Caki2 (cell line): ENCODE measurements around the gene LYZL2. TPM values are rescaled to one million over a fixed set of nuclear protein-coding genes. Genes with fewer than 3 reads are reported as not detected.
A peak's percentile ranks its signal among the peaks of the same experiment; 100 is the strongest.
"Not testable (repeated sequence)": the region's sequence is repeated elsewhere in the genome, so short reads cannot be mapped to it uniquely, and the experiment has no call there.

ENCODE experiments used
- DNase-seq: peaks from one replicate; pipeline ENCODE4 v3.0.0-alpha.2; 2015; ENCODE audit warnings: low read depth
- in situ Hi-C: cut with HindIII; loops from 2 replicates; pipeline ENCODE4 v1.10.0; 2016; ENCODE audit warnings: low sequenced_read_pairs, low pct_unique_long_range_greater_than_20kb, mixed read lengths
- total RNA-seq: library from RNA; depleted of rRNA; stranded (reverse); fragments of >200 nt; shearing (Covaris generic); gene quantifications from 2 replicates; pipeline ENCODE4 v1.2.3, GENCODE V29; 2014; ENCODE audit warnings: low replicate concordance

The LYZL2 gene
- total RNA-seq, 1 experiment from 2014 or later = not detected

DNA sequence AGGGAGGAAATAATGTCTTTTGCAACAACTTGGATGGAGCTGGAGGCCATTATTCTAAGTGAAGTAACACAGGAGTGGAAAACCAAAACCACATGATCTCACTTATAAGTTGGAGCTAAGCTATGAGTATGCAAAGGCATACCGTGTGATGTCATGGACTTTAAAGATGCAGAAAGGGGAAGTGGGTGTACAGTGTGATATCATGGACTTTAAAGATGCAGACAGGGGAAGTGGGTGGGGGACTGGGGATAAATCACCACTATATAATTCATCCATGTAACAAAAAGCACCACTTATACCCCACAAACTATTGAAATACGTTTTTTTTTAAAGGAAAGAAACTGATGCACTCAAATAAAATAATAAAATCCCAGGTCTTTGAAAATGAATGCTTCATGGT is 29.5 kb downstream of the LYZL2 start:
- in situ Hi-C loops = no loop called here

DNA sequence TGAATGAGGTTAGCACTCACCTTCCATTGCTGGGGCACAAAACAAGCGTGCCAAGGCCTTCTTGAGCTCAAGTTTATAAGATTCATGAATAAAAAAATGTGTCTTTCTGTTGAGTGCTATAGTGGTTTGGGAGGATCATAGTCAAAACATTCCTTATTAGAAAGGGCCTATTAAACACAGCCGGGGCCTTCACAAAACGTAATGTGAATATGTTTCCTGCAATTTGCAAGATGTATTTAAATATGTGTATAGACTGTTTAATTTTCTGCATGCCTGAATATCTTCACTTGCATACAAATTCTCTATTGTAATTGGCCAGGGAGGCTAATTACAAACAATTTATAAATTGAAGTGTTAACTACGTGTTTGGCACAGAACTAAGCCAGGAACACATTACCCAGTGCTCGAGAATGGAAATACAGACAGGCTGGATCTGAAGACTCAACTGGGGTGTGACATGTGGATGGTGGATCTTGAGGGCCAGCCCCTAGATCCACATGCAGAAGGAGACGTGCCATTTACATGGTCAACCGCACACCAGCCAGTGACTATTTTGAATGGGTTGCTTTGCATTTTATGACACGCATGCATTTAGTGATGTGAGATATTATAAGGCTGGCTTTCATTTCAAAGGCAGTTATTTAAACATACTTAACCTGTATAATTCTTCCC is 31.3 kb downstream of the LYZL2 start:
- in situ Hi-C loops = no loop called here
- DNase-seq = no peak

More for the DNA sequence above, 29.5 kb downstream of the LYZL2 start:
- DNase-seq = no peak

DNA sequence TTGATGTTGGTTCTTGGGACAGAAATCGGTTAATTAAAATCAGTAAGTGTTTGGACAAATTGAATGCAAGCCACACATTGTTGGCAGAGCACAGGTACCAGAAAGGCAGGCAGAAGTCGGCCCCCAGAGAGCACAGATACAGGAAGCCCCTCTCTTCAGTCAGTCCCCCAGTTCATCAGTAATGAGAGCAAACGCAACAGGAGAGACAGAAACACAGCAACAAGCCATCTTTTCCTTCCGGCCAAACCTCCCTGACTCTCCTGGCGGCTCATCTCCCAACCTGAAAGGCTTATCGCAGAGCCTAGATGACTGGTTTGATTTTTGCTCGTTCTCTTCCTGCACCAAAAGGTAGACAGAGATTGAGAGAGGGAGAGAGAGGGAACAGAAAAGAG is 32.1 kb downstream of the LYZL2 start:
- DNase-seq, in situ Hi-C loops: not testable (repeated sequence)

DNA sequence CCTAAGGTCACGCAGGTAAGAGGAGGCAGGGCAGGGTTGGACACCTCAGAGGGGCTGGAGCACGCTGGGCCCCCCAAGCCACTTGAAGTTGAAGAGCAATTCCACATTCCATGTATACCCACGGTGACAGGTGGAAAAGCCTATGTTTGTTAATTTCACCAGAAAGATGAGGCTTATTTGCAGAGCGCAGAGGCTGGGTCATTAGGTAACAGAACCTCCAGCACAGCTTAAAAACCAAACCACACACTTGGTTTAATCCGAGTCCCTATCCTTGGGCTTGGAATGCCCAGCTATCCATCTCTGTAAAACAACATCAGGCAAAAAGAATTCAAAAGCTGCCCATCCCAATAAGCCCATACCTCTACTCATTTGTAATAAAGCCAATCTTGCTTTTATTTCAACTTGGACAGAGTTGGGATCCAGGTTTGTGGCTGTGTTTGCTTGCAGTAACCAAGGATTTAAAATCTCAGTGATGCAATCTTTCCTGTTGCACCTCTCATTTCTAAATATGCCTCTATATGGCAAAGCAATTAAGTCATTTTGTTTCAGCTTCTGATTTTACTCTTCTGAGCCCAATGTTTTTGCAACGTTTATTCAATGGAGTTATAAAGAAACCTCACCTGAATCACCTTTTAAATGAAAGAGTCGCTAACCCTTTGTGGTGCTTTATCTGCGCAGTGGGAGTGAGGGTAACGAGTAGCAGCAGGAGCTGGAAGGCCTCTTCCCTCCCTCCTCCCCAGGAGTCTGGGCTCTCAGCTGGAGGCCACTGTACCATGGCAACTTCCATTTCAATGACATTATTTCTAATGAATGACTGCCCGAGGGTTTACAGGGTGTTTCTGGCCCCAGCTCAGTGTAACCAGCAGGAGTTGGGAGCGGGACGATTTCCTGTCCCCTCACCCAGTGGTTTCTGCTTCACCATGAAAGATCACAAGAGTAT is 32.8 kb downstream of the LYZL2 start:
- in situ Hi-C loops, DNase-seq: not testable (repeated sequence)

DNA sequence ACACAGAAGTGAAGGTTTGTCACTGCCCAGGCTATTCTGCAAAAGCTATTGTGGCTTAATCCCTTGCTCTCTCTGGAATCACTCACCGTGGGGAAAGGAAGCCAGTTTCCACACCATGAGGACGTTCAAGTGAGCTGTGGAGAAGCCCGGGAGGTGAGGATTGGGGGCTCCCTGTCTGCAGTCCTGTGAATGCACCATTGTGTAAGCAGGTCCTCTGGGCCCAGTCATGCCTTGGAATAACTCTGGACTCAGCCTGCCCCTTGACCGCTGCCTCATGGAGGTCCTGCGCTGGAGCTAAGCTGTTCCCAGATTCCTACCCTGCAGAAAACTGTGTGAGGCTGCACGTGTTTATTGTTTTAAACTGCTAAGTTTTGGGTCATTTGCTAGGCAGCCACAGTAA is 33.5 kb downstream of the LYZL2 start:
- DNase-seq = no peak
- in situ Hi-C loops = no loop called here

DNA sequence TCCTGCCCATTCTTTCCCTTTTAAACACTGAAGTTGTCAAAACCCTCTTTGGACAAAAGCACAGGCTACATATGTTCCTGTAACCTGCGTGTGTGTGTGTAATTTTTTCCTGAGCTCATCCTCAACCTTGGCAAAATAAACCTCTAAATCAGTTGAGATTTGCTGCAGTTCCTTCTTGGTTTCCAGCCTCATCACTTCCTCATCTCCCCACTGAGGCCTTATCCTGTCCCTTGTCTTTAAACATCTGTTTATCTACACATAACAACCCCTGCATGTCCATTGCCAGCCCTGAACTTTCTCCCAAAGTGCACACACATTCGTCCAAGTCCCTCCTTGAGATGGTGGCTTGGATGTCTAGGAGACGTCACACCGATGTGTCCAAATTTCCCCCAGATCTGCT is 35.5 kb downstream of the LYZL2 start:
- in situ Hi-C loops = no loop called here
- no peak for DNase-seq

DNA sequence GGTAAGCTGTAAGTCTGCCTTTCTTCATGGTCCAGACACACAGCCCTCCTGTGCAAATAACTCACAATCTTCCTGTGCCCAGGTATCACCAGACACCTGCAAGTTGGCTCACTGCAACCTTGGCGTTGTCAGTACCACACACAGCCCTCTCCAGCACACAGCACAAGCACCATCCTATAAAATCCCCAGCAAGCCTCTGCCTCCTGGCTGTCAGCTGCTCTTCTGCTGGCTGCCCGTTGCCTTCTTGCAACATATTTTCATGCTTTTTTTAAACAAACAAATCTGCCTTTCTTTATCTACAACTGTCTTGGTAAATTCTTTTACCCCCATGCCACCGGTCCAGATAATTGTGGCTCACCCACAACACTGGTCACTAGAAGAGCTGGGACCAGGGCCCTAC is 36.8 kb downstream of the LYZL2 start:
- in situ Hi-C loops, DNase-seq: not testable (repeated sequence)

DNA sequence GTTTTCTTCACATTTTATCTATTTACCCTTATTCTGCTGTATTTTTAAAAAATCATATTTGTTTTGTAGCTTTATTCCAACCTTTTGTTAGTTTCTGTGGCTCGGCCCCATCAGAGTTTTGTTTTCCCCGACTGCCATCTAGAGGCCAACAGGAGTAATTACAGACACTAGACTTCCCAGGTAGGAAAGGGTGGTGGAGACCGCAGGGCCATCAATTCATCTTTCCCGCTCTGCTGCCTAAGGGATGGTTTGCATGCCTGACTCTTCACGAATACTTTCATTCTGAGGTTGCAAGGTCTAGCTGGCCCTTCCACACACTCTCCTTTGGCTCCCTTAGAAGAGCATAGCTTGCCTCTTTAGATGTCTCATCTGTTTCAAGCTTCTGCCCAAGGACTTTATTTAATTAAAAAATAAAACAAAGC is 38.3 kb downstream of the LYZL2 start:
- in situ Hi-C loops = no loop called here
- peak; percentile 51 for DNase-seq

DNA sequence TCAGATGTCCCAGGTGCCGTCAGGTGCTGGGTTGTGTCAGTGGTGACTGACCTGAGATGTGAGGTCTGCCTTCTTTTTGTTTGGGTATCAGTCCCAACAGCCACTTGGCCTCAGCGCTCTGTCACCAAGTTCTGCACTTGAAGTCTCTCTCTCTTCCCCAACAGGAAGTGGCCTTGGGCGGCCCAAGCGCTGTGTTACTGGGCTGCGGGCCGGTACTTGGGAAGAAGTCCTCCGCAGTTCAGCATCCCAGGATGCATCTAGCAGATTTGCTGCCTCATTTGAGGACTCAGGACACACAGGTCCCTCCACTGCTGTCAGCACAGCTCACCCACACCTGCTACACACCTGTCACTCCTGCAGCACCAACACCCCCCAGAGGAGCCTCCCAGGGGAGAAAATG is 40.1 kb downstream of the LYZL2 start:
- in situ Hi-C loops = no loop called here

DNA sequence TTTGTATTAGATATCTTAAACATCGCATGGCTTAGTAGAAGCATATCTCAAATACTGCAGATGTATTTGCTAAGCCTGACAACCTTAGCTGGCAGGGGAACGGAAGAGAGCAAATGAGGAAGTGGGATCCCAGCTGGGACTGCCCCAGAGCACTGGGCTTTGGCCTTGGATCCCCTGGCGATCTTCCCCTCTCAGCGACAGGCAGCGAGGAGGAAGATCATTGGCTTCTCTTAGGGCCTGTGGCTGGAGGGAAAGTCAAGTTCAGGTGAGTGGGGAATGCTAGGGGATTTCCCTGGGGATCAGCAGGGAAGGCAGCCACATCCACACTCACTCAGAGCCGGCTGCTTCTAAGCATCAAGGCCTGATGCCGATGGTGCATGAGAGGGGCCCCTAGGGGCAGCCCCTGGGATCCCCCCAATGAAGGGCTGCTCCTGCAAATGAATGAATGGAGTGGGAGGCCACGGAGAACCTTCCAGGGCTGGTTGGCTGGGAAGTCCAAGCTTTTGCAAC is 42.0 kb downstream of the LYZL2 start:
- no peak for DNase-seq

More for the DNA sequence above, 40.1 kb downstream of the LYZL2 start:
- no peak for DNase-seq

DNA sequence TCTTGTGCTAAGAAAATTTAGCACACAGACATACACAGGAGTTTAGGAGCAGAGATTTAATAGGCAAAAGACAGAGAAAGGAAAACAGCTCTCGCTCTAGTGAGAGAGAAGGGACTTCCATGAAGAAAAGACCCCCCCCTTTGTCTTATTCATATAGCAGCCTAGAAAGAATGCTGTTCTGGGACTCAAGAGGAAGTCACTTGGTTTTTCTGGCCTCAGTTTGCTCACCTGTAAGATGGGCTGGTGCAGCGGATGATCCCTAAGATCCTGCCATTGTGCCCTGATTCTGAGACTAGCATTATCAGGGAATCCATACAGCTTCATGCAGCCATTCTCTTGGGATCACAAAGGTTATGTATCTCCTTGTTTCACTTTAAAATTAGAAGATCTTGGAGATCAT is 42.7 kb downstream of the LYZL2 start:
- no peak for DNase-seq
- in situ Hi-C loops = no loop called here

More for the DNA sequence above, 42.0 kb downstream of the LYZL2 start:
- in situ Hi-C loops = no loop called here

DNA sequence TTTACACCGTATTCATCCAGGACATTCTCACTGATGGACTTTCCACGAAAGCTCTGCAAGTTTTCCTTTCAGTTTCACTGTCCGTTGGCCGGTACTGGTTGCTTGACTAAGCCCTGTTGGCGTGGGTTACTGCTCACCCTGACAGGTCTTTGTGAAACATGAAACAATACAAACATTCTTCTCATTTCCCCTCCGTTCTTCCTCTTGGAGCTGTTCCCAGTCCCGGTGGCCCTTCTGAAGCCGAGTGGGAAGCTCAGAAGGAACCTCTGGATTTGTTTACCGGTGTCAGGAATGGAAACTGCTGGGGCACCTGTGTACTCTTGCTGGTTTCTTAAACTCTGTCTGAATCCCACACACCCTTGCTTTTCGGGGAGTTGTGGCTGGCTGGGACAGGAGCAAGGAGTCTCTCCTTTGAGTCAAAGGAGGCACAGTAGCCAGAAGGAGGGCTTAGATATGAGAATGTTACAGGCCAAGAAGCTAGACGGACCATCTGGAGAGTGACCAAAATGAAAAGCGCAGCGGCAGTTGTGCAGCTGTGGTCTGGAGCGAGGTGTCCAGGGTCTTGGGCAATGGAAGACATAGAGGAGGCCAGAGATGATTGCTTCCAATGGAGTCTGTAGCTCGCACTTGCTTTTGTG is 45.7 kb downstream of the LYZL2 start:
- DNase-seq = peak; percentile 68
- in situ Hi-C loops = no loop called here

DNA sequence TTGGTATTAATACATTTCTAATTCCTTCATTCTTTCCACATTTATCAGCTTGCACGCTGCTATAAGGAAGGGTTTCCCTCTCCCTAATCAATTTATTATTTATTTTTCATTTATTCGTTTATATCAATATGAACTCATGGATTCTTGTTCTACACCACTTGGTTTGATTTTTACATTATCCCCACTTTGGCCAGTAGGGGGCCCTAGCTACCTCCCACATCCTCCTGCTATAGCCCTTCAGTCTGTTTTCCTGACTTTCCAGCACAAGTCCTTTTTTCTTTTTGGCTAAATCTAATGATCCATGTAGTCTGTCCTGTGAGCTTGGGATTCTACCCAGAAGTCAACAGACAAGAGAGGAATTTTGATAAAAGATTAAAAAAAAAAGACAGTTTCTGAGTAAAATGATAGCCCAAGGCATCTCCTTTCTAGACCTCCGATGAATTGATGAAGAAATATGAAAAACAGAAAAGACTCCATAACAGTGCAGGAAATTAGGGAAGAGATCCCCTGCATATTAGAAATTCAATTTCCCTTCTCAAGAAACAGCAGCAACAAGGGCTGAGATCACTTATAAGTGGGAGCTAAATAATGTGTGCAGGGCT is 47.7 kb downstream of the LYZL2 start:
- peak; percentile 29 for DNase-seq
- in situ Hi-C loops = no loop called here

DNA sequence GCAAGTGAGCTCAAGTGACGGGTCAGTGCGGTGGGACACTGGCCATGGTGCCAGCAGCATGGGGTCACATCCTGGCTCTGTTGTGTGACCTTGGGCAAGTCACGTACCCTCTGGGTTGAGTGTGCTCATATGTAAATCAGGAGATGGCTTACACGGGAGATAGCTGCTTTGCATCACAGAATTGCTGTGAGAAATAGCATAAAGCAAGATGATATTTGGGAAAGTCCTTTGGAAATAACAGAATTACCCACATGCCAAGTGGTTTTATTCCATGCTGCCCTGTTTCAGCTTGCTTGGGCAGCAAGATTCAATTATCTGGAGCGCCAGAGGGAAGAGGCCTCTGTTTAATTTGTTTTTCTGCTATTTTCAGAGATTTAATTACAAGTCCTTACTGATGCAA is 48.9 kb downstream of the LYZL2 start:
- in situ Hi-C loops = no loop called here
- no peak for DNase-seq

DNA sequence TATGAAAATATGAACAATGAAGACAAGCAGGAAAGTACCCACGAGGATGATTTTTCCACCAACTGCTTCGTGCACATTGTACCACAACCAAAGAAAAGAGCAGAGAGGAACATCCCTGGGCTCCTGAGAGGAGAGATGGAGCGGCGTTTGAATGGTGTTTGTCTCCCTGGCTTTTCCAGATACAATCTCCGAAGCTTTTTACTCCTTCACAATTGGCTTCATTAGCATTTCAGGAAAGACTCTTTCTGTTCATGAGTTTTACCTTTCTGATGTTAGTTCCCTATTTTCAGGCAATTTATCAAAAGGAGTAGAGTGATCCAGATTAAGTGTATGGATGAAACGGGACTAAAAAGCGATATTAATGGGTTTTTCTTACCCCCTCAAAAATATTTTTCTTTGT is 49.3 kb downstream of the LYZL2 start:
- DNase-seq = no peak
- in situ Hi-C loops = no loop called here

DNA sequence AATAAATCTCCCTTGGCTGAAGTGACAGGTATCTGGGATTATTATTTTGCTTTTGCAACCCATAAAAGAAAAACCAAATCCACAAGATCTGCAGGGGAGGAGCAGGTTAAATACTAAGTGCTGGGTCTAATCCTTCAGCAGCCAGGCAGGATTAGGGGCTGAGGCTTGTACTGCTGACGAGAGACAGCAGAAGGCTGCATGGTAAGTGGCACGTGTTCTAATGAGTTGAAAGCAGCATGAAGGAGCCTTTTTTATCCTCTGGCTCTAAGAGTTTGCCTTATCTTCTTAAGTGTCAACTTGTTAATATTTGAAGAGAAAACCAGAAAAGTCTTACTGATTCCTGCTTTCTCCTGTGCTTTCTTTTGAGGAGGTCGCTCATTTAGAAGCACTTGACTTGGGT is 50.0 kb downstream of the LYZL2 start:
- DNase-seq = no peak
- in situ Hi-C loops = no loop called here

DNA sequence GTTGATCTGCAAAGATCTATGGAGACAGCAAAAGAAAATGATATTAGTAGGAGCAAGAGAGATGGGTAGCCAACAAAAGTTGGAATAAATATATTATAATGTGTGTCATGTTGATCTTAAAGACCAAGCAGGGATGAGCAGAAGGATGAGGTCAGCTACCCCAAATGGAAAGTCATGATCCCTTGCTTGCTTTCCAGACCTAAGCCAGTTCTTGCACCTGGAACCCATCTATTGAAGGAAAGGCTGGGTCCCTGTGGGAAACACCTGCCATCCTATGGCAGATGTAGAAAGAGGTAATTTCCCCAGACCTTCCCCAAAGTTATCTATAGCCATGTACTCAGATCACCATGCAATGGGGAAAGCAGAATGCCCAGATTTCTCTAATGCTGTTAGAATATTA is 52.5 kb downstream of the LYZL2 start:
- no peak for DNase-seq
- in situ Hi-C loops = no loop called here

DNA sequence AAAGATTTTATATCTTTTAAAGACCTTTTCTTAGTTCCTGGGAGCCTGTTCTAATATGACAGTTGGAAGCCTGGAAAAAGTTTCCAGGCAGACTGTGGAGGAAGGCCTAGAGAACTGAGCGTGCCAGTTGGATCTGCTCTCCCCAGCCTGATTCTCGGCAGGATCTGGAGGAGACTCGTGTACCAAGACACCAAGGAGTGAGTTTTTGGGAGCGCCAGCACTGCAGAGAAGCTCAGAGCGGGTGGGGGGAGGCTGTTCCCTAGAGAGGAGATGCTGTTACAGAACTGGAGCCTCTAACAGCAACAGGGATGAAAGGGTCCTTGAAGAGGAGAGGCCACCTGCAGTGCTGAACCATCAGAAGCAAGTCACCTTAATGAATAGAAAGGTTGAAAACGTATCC is 52.9 kb downstream of the LYZL2 start:
- in situ Hi-C loops = no loop called here

DNA sequence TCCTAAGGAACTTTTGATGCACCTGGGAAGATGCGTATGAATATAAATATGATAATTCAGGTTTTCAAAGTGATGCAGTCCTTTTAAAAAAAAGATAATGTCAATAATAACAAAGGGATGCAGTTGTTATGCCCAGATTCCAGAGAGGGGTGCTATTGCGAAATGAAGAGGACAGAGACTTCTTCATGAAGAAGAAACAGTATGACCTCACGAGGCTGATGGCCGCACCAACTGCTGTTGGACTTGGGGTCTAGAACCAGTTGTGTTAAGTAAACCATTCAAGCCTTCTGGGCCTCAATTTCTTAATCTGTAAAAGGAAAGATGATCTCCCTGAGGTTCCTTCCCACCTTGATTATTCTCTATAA is 55.1 kb downstream of the LYZL2 start:
- DNase-seq = no peak
- in situ Hi-C loops = no loop called here

More for the DNA sequence above, 52.9 kb downstream of the LYZL2 start:
- DNase-seq = no peak
